NB4 (cell line): ENCODE measurements around the gene MRPS17.

Experiments used
- MYC ChIP-seq: IDR thresholded peaks from 2 replicates; pipeline ENCODE4 v1.6.1; 2011; ENCODE audit warnings: low read depth, low read length
- POLR2A ChIP-seq: IDR thresholded peaks from 2 replicates; pipeline ENCODE4 v1.6.1; 2011; ENCODE audit warnings: mild to moderate bottlenecking; ENCODE audit not compliant: insufficient read length; ENCODE audit errors: extremely low read depth
- TF ChIP-seq, protein P1 (sequence below): IDR thresholded peaks from one replicate; pipeline ENCODE4 v1.5.1; 2012; ENCODE audit warnings: low read depth, low read length
- TF ChIP-seq, protein P2 (sequence below): IDR thresholded peaks from 2 replicates; pipeline ENCODE4 v1.6.1; 2011; ENCODE audit warnings: low read depth, low read length

DNA sequence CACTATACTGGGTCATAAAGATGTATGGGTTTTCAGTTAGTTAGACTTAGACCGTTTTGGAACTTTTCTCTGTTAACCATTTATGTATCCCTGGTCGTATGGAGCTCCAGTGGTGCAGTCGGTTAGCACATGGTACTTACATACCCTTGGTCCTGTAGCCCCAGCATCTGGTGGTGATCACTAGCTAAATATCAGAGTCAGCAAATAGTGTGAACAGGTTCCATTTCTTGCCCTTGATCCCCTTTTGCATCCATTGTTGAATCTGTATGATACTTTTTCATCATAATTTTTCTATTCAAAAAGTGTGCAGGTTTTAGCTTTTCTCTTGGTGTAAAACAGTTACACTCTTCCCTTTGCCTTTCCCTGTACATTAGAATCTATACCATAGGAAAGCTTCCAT, 28.6 kb downstream of the MRPS17 start:
- TF ChIP-seq, protein P1, sequence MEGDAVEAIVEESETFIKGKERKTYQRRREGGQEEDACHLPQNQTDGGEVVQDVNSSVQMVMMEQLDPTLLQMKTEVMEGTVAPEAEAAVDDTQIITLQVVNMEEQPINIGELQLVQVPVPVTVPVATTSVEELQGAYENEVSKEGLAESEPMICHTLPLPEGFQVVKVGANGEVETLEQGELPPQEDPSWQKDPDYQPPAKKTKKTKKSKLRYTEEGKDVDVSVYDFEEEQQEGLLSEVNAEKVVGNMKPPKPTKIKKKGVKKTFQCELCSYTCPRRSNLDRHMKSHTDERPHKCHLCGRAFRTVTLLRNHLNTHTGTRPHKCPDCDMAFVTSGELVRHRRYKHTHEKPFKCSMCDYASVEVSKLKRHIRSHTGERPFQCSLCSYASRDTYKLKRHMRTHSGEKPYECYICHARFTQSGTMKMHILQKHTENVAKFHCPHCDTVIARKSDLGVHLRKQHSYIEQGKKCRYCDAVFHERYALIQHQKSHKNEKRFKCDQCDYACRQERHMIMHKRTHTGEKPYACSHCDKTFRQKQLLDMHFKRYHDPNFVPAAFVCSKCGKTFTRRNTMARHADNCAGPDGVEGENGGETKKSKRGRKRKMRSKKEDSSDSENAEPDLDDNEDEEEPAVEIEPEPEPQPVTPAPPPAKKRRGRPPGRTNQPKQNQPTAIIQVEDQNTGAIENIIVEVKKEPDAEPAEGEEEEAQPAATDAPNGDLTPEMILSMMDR = no peak
- TF ChIP-seq POLR2A (no peak), MYC (no peak)
- TF ChIP-seq, protein P2, sequence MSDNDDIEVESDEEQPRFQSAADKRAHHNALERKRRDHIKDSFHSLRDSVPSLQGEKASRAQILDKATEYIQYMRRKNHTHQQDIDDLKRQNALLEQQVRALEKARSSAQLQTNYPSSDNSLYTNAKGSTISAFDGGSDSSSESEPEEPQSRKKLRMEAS = no peak
